ENCODE measurements around the gene GALNT18. TPM values are rescaled to one million over a fixed set of nuclear protein-coding genes. Genes with fewer than 3 reads are reported as not detected.

Gene GALNT18
- polyA plus RNA-seq, 12 donors, result 7.0 to 14.2 (median 10.0) TPM; not detected in 1

DNA sequence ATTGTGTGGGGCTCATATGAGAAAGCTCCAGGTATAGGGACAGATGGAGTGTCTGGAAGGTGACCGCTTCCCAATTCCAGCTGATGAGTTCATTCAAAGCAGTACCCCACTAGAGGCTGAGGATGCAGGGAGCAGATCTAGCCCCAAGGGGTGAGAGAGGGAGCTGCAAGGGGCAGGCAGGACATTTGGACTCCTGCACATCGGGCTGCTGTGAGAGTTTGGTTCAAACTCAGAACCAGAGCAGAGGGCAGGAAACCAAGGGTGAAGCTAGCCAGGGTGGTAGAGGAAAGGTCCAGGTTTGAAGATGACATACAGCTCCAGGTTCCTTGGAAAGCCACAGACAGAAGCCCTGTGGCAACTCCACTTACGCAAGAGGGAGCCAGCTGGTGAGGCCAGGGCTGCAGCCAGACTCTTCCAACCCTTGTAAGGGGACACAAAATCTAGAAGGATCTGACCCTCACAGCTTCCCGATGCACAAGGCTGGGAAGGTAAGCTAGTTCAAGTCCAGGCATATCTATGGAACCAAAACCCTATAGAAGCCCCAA lies 270.7 kb downstream of the GALNT18 start:
- no peak for DNase-seq

- peak; percentile 76 for DNase-seq
Observed at GRCh38 chr11:11349870-11350337, 271.9 kb downstream of the GALNT18 start.

DNA sequence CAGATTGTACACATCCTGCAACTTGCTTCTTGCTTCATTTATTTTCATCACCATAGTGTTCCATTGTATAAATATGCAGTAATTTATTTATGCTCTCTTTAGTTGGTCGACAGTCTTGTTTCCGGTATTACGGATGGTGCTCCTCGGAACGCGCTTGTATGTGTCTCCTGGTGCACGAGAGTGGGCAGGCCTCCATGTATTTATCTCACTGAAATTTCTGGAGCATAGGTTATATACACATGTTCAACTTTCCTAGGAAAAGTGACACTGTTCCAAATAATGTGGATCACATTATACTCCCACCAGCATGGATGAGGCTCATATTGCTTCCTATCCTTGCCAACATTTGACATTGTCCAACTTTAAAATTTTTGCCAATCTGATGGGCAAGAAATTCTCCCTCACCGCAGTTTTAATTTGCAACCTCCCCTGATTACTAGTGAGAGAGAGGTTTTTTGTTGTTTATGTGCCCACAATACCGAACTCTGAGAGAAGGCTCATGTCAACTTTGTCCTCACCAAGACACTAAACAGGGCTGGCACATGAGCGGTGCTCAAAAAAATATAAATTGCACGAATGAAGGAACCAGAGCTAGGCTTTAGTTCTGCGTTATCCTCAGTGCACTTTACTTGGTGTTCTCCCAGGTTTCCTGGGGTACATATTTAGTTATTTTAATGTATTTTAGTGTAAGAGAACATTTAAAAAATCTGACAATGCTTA lies 272.5 kb downstream of the GALNT18 start:
- peak; percentile 78 for DNase-seq

DNA sequence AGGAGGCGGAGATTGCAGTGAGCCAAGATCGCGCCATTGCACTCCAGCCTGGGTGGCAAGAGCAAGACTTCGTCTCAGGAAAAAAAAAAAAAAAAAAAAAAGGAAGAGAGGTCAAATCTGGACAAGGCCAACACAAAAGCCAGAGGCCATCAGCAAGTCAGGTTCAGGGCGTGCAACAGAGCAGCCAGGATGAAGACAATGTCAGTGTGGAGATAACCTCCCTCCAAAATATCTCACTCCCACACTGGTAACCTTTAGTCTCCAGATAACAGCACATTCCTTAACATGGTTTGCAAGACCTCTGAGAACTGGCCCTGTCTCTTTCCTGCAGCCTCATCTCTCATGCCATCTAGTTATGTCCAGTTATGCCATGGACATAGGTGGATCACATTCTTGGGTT lies 273.5 kb downstream of the GALNT18 start:
- DNase-seq, result no peak

DNA sequence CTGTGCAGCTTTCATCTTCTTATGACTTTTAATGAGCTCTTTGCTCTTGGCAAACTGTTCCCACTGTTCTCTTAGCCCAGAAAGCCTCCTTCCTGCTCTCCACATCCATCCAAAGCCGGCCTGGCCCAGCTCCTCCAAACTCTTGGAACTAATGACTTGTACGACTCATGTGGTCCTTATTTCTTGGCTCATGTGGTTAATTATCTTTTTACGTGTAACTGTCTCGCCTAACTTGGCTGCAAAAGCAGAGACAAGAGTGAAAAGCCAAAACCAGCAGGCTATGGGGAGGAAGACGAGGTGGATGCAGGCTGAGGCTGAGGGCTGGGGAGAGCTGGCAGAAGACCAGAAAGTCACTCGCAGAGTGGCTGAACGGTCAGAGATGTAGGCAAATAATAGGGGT lies 274.2 kb downstream of the GALNT18 start:
- DNase-seq, result peak; percentile 72

GRCh38 chr11:11346303-11346702 lies 275.5 kb downstream of the GALNT18 start:
- no peak for DNase-seq

- no peak for DNase-seq
Observed at GRCh38 chr11:11345099-11345498, 276.7 kb downstream of the GALNT18 start.

GRCh38 chr11:11344045-11344444 lies 277.8 kb downstream of the GALNT18 start:
- no peak for DNase-seq

DNA sequence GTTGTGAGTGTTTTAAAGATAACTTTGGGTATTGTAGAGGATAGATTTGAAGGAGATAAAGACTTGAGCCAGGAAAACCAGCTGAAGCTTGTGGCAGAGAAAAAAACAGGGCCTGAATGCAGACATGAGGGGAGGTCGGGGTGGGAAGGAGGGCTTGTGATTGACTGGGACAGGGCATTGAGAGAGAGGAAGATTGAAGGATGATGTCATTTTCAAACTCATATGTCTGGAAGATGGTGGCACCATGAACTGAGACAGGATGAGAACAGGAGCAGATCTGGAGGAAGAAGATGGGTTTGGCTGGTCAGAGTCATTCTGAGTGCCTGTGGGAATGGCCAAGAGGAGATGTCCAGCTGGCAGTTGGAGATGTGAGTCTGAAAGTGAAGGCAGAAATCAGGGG lies 283.5 kb downstream of the GALNT18 start:
- no peak for DNase-seq

- no peak for DNase-seq
Observed at GRCh38 chr11:11336664-11337063, 285.1 kb downstream of the GALNT18 start.

DNA sequence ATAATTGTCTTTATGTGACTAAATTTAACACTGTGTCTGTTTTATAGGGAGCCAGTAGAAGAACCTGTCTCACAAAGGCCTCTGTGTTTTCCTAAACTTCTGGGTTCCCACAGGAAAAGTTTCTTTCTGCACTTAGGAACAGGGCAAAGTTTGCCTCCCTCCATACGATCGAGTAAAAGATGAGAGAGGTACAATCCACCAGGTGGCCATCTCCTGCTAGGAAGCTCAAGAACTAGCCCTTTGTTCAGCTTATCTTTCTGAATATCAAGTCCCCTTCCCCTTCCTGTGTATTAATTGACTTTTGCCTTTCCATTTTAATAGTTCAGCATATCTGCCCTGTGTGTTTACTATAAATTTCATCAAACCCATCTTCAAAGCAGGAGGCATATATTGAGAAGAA lies 286.8 kb downstream of the GALNT18 start:
- no peak for DNase-seq

DNA sequence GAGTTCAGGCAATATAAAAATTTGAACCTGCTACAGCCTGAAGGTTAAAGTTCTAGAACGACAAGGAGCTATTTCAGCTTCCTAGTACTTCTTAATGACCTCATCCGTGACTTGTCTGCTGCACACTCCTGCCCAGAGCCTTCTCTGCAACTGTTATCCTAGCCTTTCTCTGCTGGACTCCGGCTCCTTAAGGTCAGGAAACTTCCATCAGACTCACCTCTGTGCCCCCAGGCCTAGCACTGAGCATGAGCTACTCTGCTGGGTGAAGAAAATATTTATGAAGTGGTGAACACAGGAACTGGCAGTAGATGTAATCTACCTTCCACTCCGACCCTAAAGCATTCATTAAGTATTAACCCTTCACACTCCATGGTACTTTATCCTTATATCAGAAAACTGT lies 287.2 kb downstream of the GALNT18 start:
- no peak for DNase-seq

DNA sequence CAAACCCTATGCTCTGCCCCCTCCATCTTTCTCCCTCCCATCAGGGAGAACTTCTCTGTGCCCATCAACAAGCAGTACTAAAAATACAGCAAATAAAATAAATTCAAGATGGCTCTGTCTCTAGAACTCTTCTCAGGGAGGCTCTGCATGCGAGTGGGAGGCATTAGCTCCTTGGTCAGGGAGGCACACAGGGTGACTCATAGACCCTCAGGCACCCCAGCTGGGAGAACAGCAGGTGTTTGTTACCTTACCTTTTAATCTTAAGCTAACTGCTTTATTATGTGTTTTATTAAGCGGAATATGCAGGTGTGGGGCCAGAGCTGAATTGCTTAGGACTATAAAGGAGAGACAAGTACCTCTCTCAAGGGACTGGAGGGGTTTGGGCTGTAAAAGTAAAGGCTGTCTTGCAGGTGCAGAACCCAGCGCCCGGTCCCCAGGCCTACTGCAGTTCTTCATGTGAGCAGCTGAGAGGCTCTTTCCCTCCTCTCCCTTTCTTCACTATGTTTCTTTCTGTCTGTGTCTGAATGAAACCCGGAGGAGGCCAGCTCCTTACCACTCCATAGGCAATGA lies 289.6 kb downstream of the GALNT18 start:
- no peak for DNase-seq

DNA sequence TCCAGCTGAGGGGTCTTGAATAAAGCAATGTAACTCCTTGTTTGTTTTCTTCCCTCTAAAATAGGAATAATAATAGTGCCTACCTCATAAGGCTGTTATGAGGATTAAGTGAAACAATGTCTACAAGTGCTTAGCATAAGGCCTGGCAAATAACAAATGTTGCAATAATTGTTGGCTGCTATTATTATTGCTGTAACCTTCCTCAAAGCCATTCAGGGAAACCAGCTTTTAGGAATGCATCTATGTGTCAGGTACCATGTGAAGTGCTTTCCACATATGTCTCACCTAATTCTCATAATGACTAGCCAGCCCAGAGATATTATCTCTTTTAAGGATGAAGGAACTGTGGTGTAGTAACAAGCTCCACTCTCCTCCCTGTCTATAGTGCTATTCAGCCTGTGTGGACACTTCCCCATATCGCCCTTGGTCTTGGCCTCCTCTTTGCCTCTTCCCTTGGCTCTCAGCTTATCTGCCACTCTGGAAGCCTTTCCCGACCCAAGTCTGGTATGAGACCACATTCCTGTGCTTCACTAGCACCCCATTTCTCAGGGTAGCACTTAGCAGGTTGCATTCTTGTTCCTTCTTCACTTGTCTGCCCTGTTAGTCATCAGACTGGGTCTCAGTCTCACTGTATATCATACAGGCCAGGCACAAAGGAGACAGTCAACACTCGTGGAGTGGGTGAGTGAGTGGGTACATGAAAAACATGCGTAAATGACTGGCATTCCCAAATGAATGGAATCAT lies 292.6 kb downstream of the GALNT18 start:
- no peak for DNase-seq

DNA sequence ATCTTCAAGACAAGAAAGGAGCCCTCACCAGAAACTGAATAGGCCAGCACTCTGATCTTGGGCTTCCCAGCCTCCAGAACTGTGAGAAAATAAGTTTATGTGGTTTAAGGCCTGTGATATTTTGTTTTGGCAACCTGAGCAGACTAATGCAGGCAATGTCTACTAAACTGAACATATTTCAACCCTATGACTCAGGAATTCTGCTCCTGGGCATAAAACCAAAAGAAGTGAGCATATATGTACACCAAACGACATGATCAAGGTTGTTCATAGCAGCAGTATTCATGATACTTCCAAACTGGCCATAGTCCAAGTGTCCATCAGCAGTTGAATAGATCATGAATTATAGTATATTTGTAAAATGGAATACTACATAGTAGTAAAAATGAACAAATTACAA lies 297.7 kb downstream of the GALNT18 start:
- DNase-seq, result no peak

GRCh38 chr11:11322101-11322500 lies 299.7 kb downstream of the GALNT18 start:
- no peak for DNase-seq

DNA sequence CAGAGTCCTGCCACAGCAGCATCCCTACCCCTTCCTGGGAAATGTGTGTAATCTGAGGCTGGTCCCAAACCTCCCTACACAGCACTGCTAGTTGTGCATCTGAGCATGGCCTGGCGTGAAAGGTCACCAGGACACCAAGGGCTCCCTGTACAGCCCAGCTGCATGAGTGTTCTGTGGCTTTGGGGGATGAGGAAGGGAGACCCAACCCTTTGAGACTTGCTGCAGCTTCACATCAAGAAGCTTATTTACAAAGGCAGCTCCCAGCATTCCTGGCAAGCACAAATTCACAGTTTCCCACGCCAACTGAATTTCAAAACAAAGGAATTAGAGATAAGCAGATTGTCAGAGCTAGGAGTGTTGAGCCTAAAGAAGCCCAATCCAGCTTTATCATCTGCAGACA lies 301.0 kb downstream of the GALNT18 start:
- DNase-seq, result no peak

GRCh38 chr11:11318961-11319360 lies 302.8 kb downstream of the GALNT18 start:
- DNase-seq, result no peak

- DNase-seq, result no peak
Observed at GRCh38 chr11:11318461-11318860, 303.3 kb downstream of the GALNT18 start.

DNA sequence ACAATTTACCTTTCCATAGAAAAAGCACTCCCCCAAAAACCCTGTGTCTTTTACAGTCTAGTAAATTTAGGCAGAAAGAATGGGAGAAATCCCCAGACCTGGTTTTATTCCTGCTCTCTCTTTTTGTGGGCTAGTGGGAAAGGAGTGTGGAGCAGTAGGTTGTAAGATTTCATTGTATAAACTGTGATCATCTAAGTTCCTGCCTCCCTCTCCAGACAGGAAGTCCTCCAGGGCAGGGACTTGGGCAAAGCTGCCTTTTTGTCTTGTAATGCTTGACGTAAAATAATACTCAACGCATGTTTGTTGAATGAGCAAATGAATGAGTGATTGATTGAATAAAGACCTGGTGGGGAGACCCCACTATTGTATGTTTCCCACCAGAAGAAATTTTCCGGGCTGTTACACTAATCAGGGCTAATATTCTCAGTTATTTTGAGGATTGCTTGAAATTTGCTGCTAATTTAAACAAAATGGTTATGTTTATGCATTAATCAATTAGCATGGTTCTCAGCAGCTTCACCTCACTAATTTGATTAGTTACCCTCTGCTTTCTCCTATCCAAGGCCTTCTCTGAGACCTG lies 305.1 kb downstream of the GALNT18 start:
- DNase-seq, result no peak

GRCh38 chr11:11313902-11314692 lies 307.7 kb downstream of the GALNT18 start:
- DNase-seq, result no peak

Measured in muscle of arm (tissue), 12 donors.